ENCODE results near the gene ZSCAN21. TPM values are rescaled to one million over a fixed set of nuclear protein-coding genes. Genes with fewer than 3 reads are reported as not detected.

The ZSCAN21 gene
- total RNA-seq, 1 donor from 2014 or later = 14.8 TPM

GRCh38 chr7:100035876-100036275, 13.7 kb upstream of the ZSCAN21 start:
- no peak for DNase-seq (ENCODE audit: low read depth)

GRCh38 chr7:100038326-100038725, 11.2 kb upstream of the ZSCAN21 start:
- Histone ChIP-seq H3K4me3 (ENCODE audit: low read depth, low read length) (no peak overlapping the region), H3K27me3 (ENCODE audit: control insufficient read depth, insufficient read depth, low read length) (no peaks in the 10 kb centered on the region), H3K36me3 (ENCODE audit: control insufficient read depth, insufficient read depth, low read length) (no peaks in the 10 kb centered on the region)
- no peak for TF ChIP-seq CTCF (IDR thresholded peaks at IDR 0.05; ENCODE audit: insufficient read depth, low read length, poor library complexity, severe bottlenecking)
- no peak for DNase-seq (ENCODE audit: low read depth)

More at GRCh38 chr7:100035876-100036275, 13.7 kb upstream of the ZSCAN21 start:
- H3K4me3 ChIP-seq (ENCODE audit: low read depth, low read length) = no peak overlapping the region
- H3K36me3 ChIP-seq (ENCODE audit: control insufficient read depth, insufficient read depth, low read length) = no peaks in the 10 kb centered on the region
- TF ChIP-seq CTCF (IDR thresholded peaks at IDR 0.05; ENCODE audit: insufficient read depth, low read length, poor library complexity, severe bottlenecking) = no peak
- no peaks in the 10 kb centered on the region for H3K27me3 ChIP-seq (ENCODE audit: control insufficient read depth, insufficient read depth, low read length)

- TF ChIP-seq CTCF (IDR thresholded peaks at IDR 0.05; ENCODE audit: insufficient read depth, low read length, poor library complexity, severe bottlenecking) = no peak
- no peaks in the 10 kb centered on the region for H3K27me3 ChIP-seq (ENCODE audit: control insufficient read depth, insufficient read depth, low read length)
- H3K36me3 ChIP-seq (ENCODE audit: control insufficient read depth, insufficient read depth, low read length) = no peaks in the 10 kb centered on the region
- H3K4me3 ChIP-seq (ENCODE audit: low read depth, low read length) = no peak overlapping the region
- DNase-seq (ENCODE audit: low read depth) = no peak
Measured at GRCh38 chr7:100040575-100040974, 9.0 kb upstream of the ZSCAN21 start.

- Histone ChIP-seq H3K36me3 (ENCODE audit: control insufficient read depth, insufficient read depth, low read length) (no peaks in the 10 kb centered on the region), H3K27me3 (ENCODE audit: control insufficient read depth, insufficient read depth, low read length) (no peaks in the 10 kb centered on the region), H3K4me3 (ENCODE audit: low read depth, low read length) (no peak overlapping the region)
- no peak for DNase-seq (ENCODE audit: low read depth)
- no peak for TF ChIP-seq CTCF (IDR thresholded peaks at IDR 0.05; ENCODE audit: insufficient read depth, low read length, poor library complexity, severe bottlenecking)
Measured at GRCh38 chr7:100044718-100045117, 4.9 kb upstream of the ZSCAN21 start.

- no peak overlapping the region for H3K4me3 ChIP-seq (ENCODE audit: low read depth, low read length)
- no peak for DNase-seq (ENCODE audit: low read depth)
- H3K36me3 ChIP-seq (ENCODE audit: control insufficient read depth, insufficient read depth, low read length) = no peaks in the 10 kb centered on the region
- H3K27me3 ChIP-seq (ENCODE audit: control insufficient read depth, insufficient read depth, low read length) = no peaks in the 10 kb centered on the region
- TF ChIP-seq CTCF (IDR thresholded peaks at IDR 0.05; ENCODE audit: insufficient read depth, low read length, poor library complexity, severe bottlenecking) = no peak
Measured at GRCh38 chr7:100048680-100049079, 894 bp upstream of the ZSCAN21 start.

- no peak for TF ChIP-seq CTCF (IDR thresholded peaks at IDR 0.05; ENCODE audit: insufficient read depth, low read length, poor library complexity, severe bottlenecking)
- Histone ChIP-seq H3K4me3 (ENCODE audit: low read depth, low read length) (no peak overlapping the region), H3K36me3 (ENCODE audit: control insufficient read depth, insufficient read depth, low read length) (no peaks in the 10 kb centered on the region), H3K27me3 (ENCODE audit: control insufficient read depth, insufficient read depth, low read length) (no peaks in the 10 kb centered on the region)
- no peak for DNase-seq (ENCODE audit: low read depth)
Measured at GRCh38 chr7:100051611-100052010, 2.0 kb downstream of the ZSCAN21 start.
